HCT116 (cell line): Measurements from ENCODE around the gene RAET1E. TPM values are rescaled to one million over a fixed set of nuclear protein-coding genes. Genes with fewer than 3 reads are reported as not detected.
A peak's percentile ranks its signal among the peaks of the same experiment; 100 is the strongest.

Experiments
- ATAC-seq: fragments of 200-7000 bp; cut with Tn5 transposase; 2 replicates; pipeline ENCODE4 v1.9.1; 2020; ENCODE audit warnings: mild to moderate bottlenecking, moderate library complexity
- BruUV-seq: library from RNA; stranded (reverse); fragments of 400-500 nt; replicated peaks from 2 replicates; lab custom pipeline; 2021; lab: Mats Ljungman, UMichigan
- CTCF ChIA-PET: fragments of 300-600 bp; sonication (Branson Sonifier 250); formaldehyde crosslinking; loops from one replicate; lab custom pipeline; 2021; ENCODE audit warnings: antibody characterized with exemption; lab: Charles Lee
- POLR2A ChIA-PET: fragments of 300-600, 350-600 bp; sonication (Branson Sonifier 250); formaldehyde crosslinking; loops from one replicate; lab custom pipeline; 2021; ENCODE audit warnings: antibody characterized with exemption; lab: Charles Lee
- RAD21 ChIA-PET, 2 experiments: fragments of 300-600 bp; sonication (Branson Sonifier 250); formaldehyde crosslinking; loops; one replicate each; lab custom pipeline; 2023; ENCODE audit warnings: low total read pairs in 2 of 2; ENCODE audit not compliant: uncharacterized antibody in 2 of 2, unreplicated experiment in 2 of 2, low non-redundant PET in 1 of 2; lab: Charles Lee
- DNase-seq: peaks from one replicate; pipeline ENCODE4 v3.0.0-alpha.2; 2010; ENCODE audit warnings: low read depth, low spot score
- H2AFZ ChIP-seq: fragments of 200-600 bp; shearing (Covaris generic), sonication (generic); 2 replicates; pipeline ENCODE4 v1.6.1; 2017; ENCODE audit warnings: low read depth, mixed run types, mixed read lengths, antibody characterized with exemption, low read length; ENCODE audit not compliant: poor library complexity, severe bottlenecking
- H3K27ac ChIP-seq: 2 replicates; pipeline ENCODE4 v1.5.1; 2012; ENCODE audit warnings: low read depth, low read length
- H3K27me3 ChIP-seq: fragments of 200-600 bp; sonication (generic); 2 replicates; pipeline ENCODE4 v1.6.1; 2016; ENCODE audit warnings: mixed run types, low read length, mixed read lengths; ENCODE audit not compliant: insufficient read depth
- H3K36me3 ChIP-seq, 2 experiments: fragments of 200-500 bp in 1 of 2; fragments of 200-600 bp in 1 of 2; sonication (Bioruptor generic) in 1 of 2; sonication (generic) in 1 of 2; 2 replicates each; pipeline versions ENCODE4 v1.5.1 to v1.6.1; 2014 to 2016; ENCODE audit warnings: low read length in 2 of 2, inconsistent platforms in 1 of 2, mixed read lengths in 1 of 2, mixed run types in 1 of 2; ENCODE audit not compliant: insufficient read depth in 2 of 2, control insufficient read depth in 1 of 2
- H3K4me1 ChIP-seq, 2 experiments: fragments of 200-600 bp in 1 of 2; sonication (generic) in 1 of 2; 2 replicates each; pipeline versions ENCODE4 v1.5.1 to v1.6.1; 2012 to 2017; ENCODE audit warnings: low read length in 2 of 2, inconsistent platforms in 1 of 2, mild to moderate bottlenecking in 1 of 2, mixed read lengths in 1 of 2, mixed run types in 1 of 2, moderate library complexity in 1 of 2; ENCODE audit not compliant: insufficient read depth in 2 of 2, control insufficient read depth in 1 of 2
- H3K4me2 ChIP-seq: fragments of 200-600 bp; sonication (generic); 2 replicates; pipeline ENCODE4 v1.6.1; 2017; ENCODE audit warnings: mixed run types, low read length, mixed read lengths
- H3K4me3 ChIP-seq, 2 experiments: fragments of 200-600 bp in 1 of 2; sonication (generic) in 1 of 2; replicated peaks in 1 of 2; 2 replicates each; pipeline ENCODE4 v1.5.1; 2011 to 2016; ENCODE audit warnings: low read length in 2 of 2, control low read depth in 1 of 2, low read depth in 1 of 2, mild to moderate bottlenecking in 1 of 2, mixed read lengths in 1 of 2, mixed run types in 1 of 2
- H3K79me2 ChIP-seq: fragments of 200-600 bp; sonication (generic); 2 replicates; pipeline ENCODE4 v1.6.1; 2017; ENCODE audit warnings: mild to moderate bottlenecking, mixed run types, low read length, moderate library complexity, mixed read lengths; ENCODE audit not compliant: insufficient read depth
- H3K9ac ChIP-seq: fragments of 200-600 bp; sonication (generic); 2 replicates; pipeline ENCODE4 v1.6.1; 2016; ENCODE audit warnings: low read length, mixed read lengths
- H3K9me2 ChIP-seq: fragments of 200-600 bp; sonication (generic), shearing (Covaris generic); 2 replicates; pipeline ENCODE4 v1.6.1; 2017; ENCODE audit warnings: mixed run types, mild to moderate bottlenecking, moderate library complexity; ENCODE audit not compliant: insufficient read depth
- H3K9me3 ChIP-seq, 2 experiments: fragments of 200-500 bp in 1 of 2; fragments of 200-600 bp in 1 of 2; sonication (Bioruptor generic) in 1 of 2; sonication (generic) in 1 of 2; 2 replicates each; pipeline ENCODE4 v1.6.1; 2014 to 2017; ENCODE audit warnings: low read length in 2 of 2, mixed read lengths in 2 of 2, inconsistent platforms in 1 of 2, low read depth in 1 of 2, mild to moderate bottlenecking in 1 of 2, mixed run types in 1 of 2, moderate library complexity in 1 of 2; ENCODE audit not compliant: control insufficient read depth in 1 of 2, insufficient read depth in 1 of 2
- H4K20me1 ChIP-seq: fragments of 200-600 bp; sonication (generic), shearing (Covaris generic); 2 replicates; pipeline ENCODE4 v1.6.1; 2017; ENCODE audit warnings: mixed run types, mild to moderate bottlenecking, moderate library complexity; ENCODE audit not compliant: insufficient read depth
- CTCF ChIP-seq, 3 experiments: fragments of 200-600 bp in 1 of 3; sonication (generic) in 1 of 3; IDR thresholded peaks in 2 of 3; conservative IDR thresholded peaks in 1 of 3; 2 replicates each; pipeline ENCODE4 v1.5.1; 2012 to 2017; ENCODE audit warnings: low read depth in 2 of 3, low read length in 2 of 3, antibody characterized with exemption in 1 of 3, borderline replicate concordance in 1 of 3, control low read depth in 1 of 3, mild to moderate bottlenecking in 1 of 3, mixed read lengths in 1 of 3, mixed run types in 1 of 3, moderate library complexity in 1 of 3; ENCODE audit not compliant: insufficient read depth in 1 of 3
- EZH2phosphoT487 ChIP-seq: fragments of 200-600 bp; IDR thresholded peaks from 2 replicates; pipeline ENCODE4 v1.6.1; 2018; ENCODE audit warnings: antibody characterized with exemption, borderline replicate concordance
- ZFX ChIP-seq: fragments of 450-650 bp; IDR thresholded peaks from 2 replicates; pipeline ENCODE4 v1.6.1; 2017
- intact Hi-C: fragments of 100-400 bp; cut with micrococcal nuclease; formaldehyde crosslinking; loops from 2 replicates; pipeline ENCODE4 v1.10.0; 2022
- total RNA-seq: library from RNA; stranded (reverse); gene quantifications from one replicate; pipeline ENCODE4 v1.2.1, GENCODE V29; 2021; ENCODE audit not compliant: unreplicated experiment

RAET1E gene
- total RNA-seq, 1 experiment from 2014 or later: 3.9 TPM

GRCh38 chr6:149859368-149859767 is 38.5 kb downstream of the RAET1E start:
- Histone ChIP-seq H3K27me3 (no peaks in the 10 kb centered on the region), H4K20me1 (no peaks in the 10 kb centered on the region), H3K9me2 (no peaks in the 10 kb centered on the region), H3K4me2 (no peak overlapping the region), H3K4me1 (peaks cover 38 to 56% of the 10 kb centered on the region in 2 experiments), H3K27ac (no peak overlapping the region), H3K9me3 (no peaks in the 10 kb centered on the region), H3K4me3 (no peak overlapping the region), H3K36me3 (no peaks in the 10 kb centered on the region), H3K79me2 (peaks cover 23% of the 10 kb centered on the region), H3K9ac (no peak overlapping the region), H2AFZ (no peak overlapping the region)
- CTCF ChIA-PET: no interaction called here
- no peak for TF ChIP-seq EZH2phosphoT487
- intact Hi-C loops: no loop called here
- no TSS peak for BruUV-seq
- DNase-seq (no peak), ATAC-seq (no peak)
- POLR2A ChIA-PET: no interaction called here
- RAD21 ChIA-PET: no interaction called here

- H3K9me2 ChIP-seq: no peaks in the 10 kb centered on the region
- ChIA-PET POLR2A (no interaction called here), RAD21 (no interaction called here), CTCF (no interaction called here)
- peak overlapping the region; percentile 74 for H3K4me2 ChIP-seq
- peaks cover 42 to 57% of the 10 kb centered on the region in 2 experiments for H3K4me1 ChIP-seq
- no peaks in the 10 kb centered on the region for H3K36me3 ChIP-seq
- TF ChIP-seq ZFX: no peak
- no peak for TF ChIP-seq CTCF (IDR thresholded peaks at IDR 0.05 in 2 of 3, conservative IDR thresholded peaks at IDR 0.05 in 1 of 3; ENCODE audit: borderline replicate concordance in 1 of 3, insufficient read depth in 1 of 3, low read depth in 2 of 3, low read length in 2 of 3)
- intact Hi-C loops: no loop called here
- H2AFZ ChIP-seq: no peak overlapping the region
- H3K9ac ChIP-seq: no peak overlapping the region; the same call in 1 of the 2 replicates
- no TSS peak for BruUV-seq
- ATAC-seq (no peak), DNase-seq (no peak)
- peaks cover 18% of the 10 kb centered on the region for H3K79me2 ChIP-seq
- H4K20me1 ChIP-seq: no peaks in the 10 kb centered on the region
- H3K4me3 ChIP-seq: no peak overlapping the region
- H3K9me3 ChIP-seq: no peaks in the 10 kb centered on the region
- H3K27ac ChIP-seq: no peak overlapping the region
- no peaks in the 10 kb centered on the region for H3K27me3 ChIP-seq
Observed at GRCh38 chr6:149857541-149857940, 40.4 kb downstream of the RAET1E start.
